ENCODE measurements around the gene MTFMT. TPM values are rescaled to one million over a fixed set of nuclear protein-coding genes. Genes with fewer than 3 reads are reported as not detected.

The MTFMT gene
- total and polyA plus RNA-seq, 2 of the 13 experiments (the other 11 are each of a cell fraction or from before 2014, with no cell fraction given), result 9.9 to 23.2 TPM

DNA sequence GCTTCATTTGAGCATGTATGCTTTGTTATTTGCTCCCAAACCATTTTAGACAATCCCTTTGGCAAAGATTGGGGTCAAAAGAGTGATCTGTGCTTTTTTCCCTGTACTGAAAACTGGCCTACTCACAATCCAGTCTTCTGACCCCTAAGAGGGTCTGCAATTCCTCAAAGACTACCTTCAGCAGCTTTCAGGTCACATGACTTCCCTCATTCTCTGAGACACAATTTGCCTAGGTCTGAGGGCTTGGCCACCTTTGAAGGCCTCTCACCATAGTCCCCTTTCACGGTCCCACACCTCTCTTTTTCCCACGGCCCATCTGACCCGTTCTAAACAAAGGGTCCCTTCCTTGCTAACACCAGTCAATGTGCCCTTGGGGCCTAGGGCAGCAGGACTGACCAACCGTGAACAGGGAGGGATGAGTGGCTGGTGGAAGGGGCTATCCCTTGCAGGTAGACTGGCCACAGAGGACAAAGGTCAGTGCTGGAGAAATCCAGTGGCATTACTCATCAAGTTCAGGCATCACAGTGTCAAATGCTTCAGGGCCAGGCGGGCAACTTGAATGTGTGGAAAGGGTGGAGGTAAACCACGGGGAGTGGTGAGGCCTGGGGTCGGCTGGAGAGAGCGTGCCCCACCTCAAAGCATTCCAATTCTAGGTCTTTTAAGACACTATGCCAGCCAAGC is 27.6 kb upstream of the MTFMT start (continued):
- TF ChIP-seq, protein P1, sequence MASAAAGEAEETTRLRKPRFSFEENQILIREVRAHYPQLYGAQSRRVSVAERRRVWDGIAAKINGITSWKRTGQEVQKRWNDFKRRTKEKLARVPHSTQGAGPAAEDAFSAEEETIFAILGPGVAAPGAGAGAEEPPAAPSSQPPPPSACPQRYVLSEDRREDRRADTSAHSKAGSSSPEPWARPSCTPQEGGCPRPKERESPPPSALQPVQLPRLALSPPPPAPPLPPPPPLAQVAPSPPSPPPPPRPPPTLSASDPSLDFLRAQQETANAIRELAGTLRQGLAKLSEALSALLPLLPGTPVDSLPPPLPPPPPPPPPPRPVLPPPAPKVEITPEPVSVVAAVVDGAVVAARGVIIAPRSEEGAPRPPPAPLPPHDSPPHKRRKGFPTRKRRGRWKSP (CRISPR knock-in tag; IDR thresholded peaks at IDR 0.05), result no peak
- TF ChIP-seq SP4 (CRISPR knock-in tag; IDR thresholded peaks at IDR 0.05) (no peak), GABPB1 (CRISPR knock-in tag; IDR thresholded peaks at IDR 0.05) (peak; percentile 45), NRL (CRISPR knock-in tag; IDR thresholded peaks at IDR 0.05; ENCODE audit: borderline replicate concordance) (no peak), XBP1 (CRISPR knock-in tag; IDR thresholded peaks at IDR 0.05) (no peak), ZNF329 (CRISPR knock-in tag; IDR thresholded peaks at IDR 0.05; ENCODE audit: low read depth) (no peak), NR2C2 (CRISPR knock-in tag; IDR thresholded peaks at IDR 0.05; ENCODE audit: borderline replicate concordance) (peak; percentile 85), RFX1 (IDR thresholded peaks at IDR 0.05) (no peak), ZFP62 (CRISPR knock-in tag; IDR thresholded peaks at IDR 0.05) (no peak), GATAD2A (CRISPR knock-in tag; IDR thresholded peaks at IDR 0.05) (peak; percentile 96), ZNF660 (CRISPR knock-in tag; IDR thresholded peaks at IDR 0.05; ENCODE audit: borderline replicate concordance, low read depth) (no peak), PHF20 (CRISPR knock-in tag; IDR thresholded peaks at IDR 0.05) (no peak), FOSL1 (CRISPR knock-in tag; IDR thresholded peaks at IDR 0.05; ENCODE audit: borderline replicate concordance) (peak; percentile 95), HOXA7 (CRISPR knock-in tag; IDR thresholded peaks at IDR 0.05) (no peak), ZNF557 (CRISPR knock-in tag; IDR thresholded peaks at IDR 0.05) (no peak), CHCHD3 (CRISPR knock-in tag; IDR thresholded peaks at IDR 0.05) (no peak), EHMT2 (IDR thresholded peaks at IDR 0.05; ENCODE audit: borderline replicate concordance, low read depth, low read length) (peak; percentile 74; the same call in 1 of the 2 replicates), NKX3-1 (CRISPR knock-in tag; IDR thresholded peaks at IDR 0.05) (no peak)
- TF ChIP-seq, protein P2, sequence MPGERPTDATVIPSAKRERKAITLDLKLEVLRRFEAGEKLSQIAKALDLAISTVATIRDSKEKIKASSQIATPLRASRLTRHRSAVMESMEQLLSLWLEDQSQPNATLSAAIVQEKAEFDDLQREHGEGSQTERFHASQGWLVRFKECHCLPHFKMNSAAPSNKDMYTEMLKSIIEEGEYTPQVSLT (CRISPR knock-in tag; IDR thresholded peaks at IDR 0.05; ENCODE audit: borderline replicate concordance, low read depth), result no peak
- TF ChIP-seq, protein P3, sequence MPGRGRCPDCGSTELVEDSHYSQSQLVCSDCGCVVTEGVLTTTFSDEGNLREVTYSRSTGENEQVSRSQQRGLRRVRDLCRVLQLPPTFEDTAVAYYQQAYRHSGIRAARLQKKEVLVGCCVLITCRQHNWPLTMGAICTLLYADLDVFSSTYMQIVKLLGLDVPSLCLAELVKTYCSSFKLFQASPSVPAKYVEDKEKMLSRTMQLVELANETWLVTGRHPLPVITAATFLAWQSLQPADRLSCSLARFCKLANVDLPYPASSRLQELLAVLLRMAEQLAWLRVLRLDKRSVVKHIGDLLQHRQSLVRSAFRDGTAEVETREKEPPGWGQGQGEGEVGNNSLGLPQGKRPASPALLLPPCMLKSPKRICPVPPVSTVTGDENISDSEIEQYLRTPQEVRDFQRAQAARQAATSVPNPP (CRISPR knock-in tag; IDR thresholded peaks at IDR 0.05), result no peak
- TF ChIP-seq, protein P4, sequence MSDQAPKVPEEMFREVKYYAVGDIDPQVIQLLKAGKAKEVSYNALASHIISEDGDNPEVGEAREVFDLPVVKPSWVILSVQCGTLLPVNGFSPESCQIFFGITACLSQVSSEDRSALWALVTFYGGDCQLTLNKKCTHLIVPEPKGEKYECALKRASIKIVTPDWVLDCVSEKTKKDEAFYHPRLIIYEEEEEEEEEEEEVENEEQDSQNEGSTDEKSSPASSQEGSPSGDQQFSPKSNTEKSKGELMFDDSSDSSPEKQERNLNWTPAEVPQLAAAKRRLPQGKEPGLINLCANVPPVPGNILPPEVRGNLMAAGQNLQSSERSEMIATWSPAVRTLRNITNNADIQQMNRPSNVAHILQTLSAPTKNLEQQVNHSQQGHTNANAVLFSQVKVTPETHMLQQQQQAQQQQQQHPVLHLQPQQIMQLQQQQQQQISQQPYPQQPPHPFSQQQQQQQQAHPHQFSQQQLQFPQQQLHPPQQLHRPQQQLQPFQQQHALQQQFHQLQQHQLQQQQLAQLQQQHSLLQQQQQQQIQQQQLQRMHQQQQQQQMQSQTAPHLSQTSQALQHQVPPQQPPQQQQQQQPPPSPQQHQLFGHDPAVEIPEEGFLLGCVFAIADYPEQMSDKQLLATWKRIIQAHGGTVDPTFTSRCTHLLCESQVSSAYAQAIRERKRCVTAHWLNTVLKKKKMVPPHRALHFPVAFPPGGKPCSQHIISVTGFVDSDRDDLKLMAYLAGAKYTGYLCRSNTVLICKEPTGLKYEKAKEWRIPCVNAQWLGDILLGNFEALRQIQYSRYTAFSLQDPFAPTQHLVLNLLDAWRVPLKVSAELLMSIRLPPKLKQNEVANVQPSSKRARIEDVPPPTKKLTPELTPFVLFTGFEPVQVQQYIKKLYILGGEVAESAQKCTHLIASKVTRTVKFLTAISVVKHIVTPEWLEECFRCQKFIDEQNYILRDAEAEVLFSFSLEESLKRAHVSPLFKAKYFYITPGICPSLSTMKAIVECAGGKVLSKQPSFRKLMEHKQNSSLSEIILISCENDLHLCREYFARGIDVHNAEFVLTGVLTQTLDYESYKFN (CRISPR knock-in tag; conservative IDR thresholded peaks at IDR 0.05), result peak; percentile 94
- TF ChIP-seq, protein P5, sequence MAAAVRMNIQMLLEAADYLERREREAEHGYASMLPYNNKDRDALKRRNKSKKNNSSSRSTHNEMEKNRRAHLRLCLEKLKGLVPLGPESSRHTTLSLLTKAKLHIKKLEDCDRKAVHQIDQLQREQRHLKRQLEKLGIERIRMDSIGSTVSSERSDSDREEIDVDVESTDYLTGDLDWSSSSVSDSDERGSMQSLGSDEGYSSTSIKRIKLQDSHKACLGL (CRISPR knock-in tag; IDR thresholded peaks at IDR 0.05), result no peak
- TF ChIP-seq, protein P6, sequence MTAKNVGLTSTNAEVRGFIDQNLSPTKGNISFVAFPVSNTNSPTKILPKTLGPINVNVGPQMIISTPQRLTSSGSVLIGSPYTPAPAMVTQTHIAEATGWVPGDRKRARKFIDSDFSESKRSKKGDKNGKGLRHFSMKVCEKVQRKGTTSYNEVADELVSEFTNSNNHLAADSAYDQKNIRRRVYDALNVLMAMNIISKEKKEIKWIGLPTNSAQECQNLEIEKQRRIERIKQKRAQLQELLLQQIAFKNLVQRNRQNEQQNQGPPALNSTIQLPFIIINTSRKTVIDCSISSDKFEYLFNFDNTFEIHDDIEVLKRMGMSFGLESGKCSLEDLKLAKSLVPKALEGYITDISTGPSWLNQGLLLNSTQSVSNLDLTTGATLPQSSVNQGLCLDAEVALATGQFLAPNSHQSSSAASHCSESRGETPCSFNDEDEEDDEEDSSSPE (CRISPR knock-in tag; IDR thresholded peaks at IDR 0.05), result peak; percentile 88
